Liver (tissue), 3 donors: Measurements from ENCODE around the gene TNKS2.

Experiments used
- ATF3 ChIP-seq: IDR thresholded peaks from 2 replicates; pipeline ENCODE4 v1.6.1; 2016; ENCODE audit warnings: antibody characterized with exemption
- CTCF ChIP-seq: fragments of 150-350 bp; IDR thresholded peaks from 2 replicates; pipeline ENCODE4 v1.5.1; 2017; ENCODE audit warnings: improper control_type of control experiment, low read depth, low read length; ENCODE audit not compliant: missing input control
- EGR1 ChIP-seq, 2 donors: IDR thresholded peaks; 2 replicates each; pipeline ENCODE4 v1.6.1; 2016 to 2018; ENCODE audit warnings: antibody characterized with exemption in 2 of 2, low read depth in 2 of 2
- FOXA1 ChIP-seq: IDR thresholded peaks from 2 replicates; pipeline ENCODE4 v1.6.1; 2016; ENCODE audit warnings: antibody characterized with exemption
- HNF4A ChIP-seq, 2 donors: conservative IDR thresholded peaks; 2 replicates each; pipeline ENCODE4 v1.6.1; 2016; ENCODE audit warnings: antibody characterized with exemption in 2 of 2, mild to moderate bottlenecking in 2 of 2
- JUND ChIP-seq, 2 donors: IDR thresholded peaks; 2 replicates each; pipeline ENCODE4 v1.6.1; 2016; ENCODE audit warnings: antibody characterized with exemption in 2 of 2
- SP1 ChIP-seq: IDR thresholded peaks from 2 replicates; pipeline ENCODE4 v1.6.1; 2018; ENCODE audit warnings: antibody characterized with exemption, mild to moderate bottlenecking
- TAF1 ChIP-seq: conservative IDR thresholded peaks from 2 replicates; pipeline ENCODE4 v1.6.1; 2016; ENCODE audit warnings: antibody characterized with exemption, mild to moderate bottlenecking
- YY1 ChIP-seq: IDR thresholded peaks from 2 replicates; pipeline ENCODE4 v1.6.1; 2016; ENCODE audit warnings: antibody characterized with exemption, mild to moderate bottlenecking
- TF ChIP-seq, protein P1 (sequence below): IDR thresholded peaks from 2 replicates; pipeline ENCODE4 v1.6.1; 2016; ENCODE audit warnings: antibody characterized with exemption
- TF ChIP-seq, protein P2 (sequence below): IDR thresholded peaks from 2 replicates; pipeline ENCODE4 v1.6.1; 2016; ENCODE audit warnings: antibody characterized with exemption
- donor health status: healthy.
- donor health status: healthy.

- TF ChIP-seq CTCF: no peak
- TF ChIP-seq JUND (IDR thresholded peaks at IDR 0.05): no peak
- no peak for TF ChIP-seq EGR1 (IDR thresholded peaks at IDR 0.05; ENCODE audit: low read depth in 2 of 2)
- TF ChIP-seq, protein P1, sequence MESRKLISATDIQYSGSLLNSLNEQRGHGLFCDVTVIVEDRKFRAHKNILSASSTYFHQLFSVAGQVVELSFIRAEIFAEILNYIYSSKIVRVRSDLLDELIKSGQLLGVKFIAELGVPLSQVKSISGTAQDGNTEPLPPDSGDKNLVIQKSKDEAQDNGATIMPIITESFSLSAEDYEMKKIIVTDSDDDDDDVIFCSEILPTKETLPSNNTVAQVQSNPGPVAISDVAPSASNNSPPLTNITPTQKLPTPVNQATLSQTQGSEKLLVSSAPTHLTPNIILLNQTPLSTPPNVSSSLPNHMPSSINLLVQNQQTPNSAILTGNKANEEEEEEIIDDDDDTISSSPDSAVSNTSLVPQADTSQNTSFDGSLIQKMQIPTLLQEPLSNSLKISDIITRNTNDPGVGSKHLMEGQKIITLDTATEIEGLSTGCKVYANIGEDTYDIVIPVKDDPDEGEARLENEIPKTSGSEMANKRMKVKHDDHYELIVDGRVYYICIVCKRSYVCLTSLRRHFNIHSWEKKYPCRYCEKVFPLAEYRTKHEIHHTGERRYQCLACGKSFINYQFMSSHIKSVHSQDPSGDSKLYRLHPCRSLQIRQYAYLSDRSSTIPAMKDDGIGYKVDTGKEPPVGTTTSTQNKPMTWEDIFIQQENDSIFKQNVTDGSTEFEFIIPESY: no peak
- TF ChIP-seq TAF1: no peak
- no peak for TF ChIP-seq YY1
- no peak for TF ChIP-seq ATF3
- TF ChIP-seq HNF4A (conservative IDR thresholded peaks at IDR 0.05): no peak
- no peak for TF ChIP-seq SP1
- no peak for TF ChIP-seq FOXA1
- TF ChIP-seq, protein P2, sequence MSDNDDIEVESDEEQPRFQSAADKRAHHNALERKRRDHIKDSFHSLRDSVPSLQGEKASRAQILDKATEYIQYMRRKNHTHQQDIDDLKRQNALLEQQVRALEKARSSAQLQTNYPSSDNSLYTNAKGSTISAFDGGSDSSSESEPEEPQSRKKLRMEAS: no peak
Measured at GRCh38 chr10:91875779-91876178, 77.6 kb downstream of the TNKS2 start.
